H1 (cell line): ENCODE results near the gene NFASC. TPM values are rescaled to one million over a fixed set of nuclear protein-coding genes. Genes with fewer than 3 reads are reported as not detected.

Source experiments
- CHD7 ChIP-seq: fragments of 300-600 bp; sonication (generic); IDR thresholded peaks from 2 replicates; pipeline ENCODE4 v1.7.1; 2012; ENCODE audit warnings: low read length, moderate library complexity, mild to moderate bottlenecking, inconsistent platforms; ENCODE audit not compliant: insufficient replicate concordance
- CREB1 ChIP-seq: IDR thresholded peaks from 2 replicates; pipeline ENCODE4 v1.6.1; 2012; ENCODE audit warnings: inconsistent platforms
- CTCF ChIP-seq, 3 experiments: IDR thresholded peaks; 1 replicate in 2 of 3; 2 replicates in 1 of 3; pipeline versions ENCODE4 v1.5.1 to v1.6.1; 2011; ENCODE audit warnings: low read length in 3 of 3, mild to moderate bottlenecking in 3 of 3, inconsistent platforms in 2 of 3, low read depth in 1 of 3, moderate library complexity in 1 of 3; ENCODE audit not compliant: insufficient read depth in 1 of 3; ENCODE audit errors: control extremely low read depth in 1 of 3
- RNF2 ChIP-seq: fragments of 200-900, 300-1000 bp; sonication (generic); IDR thresholded peaks from 2 replicates; pipeline ENCODE4 v1.7.1; 2016; ENCODE audit warnings: borderline replicate concordance, low read depth, mild to moderate bottlenecking, antibody characterized with exemption, low read length; ENCODE audit not compliant: poor library complexity, severe bottlenecking; ENCODE audit errors: missing control alignments
- USF2 ChIP-seq: IDR thresholded peaks from 2 replicates; pipeline ENCODE4 v1.6.1; 2011; ENCODE audit warnings: low read length, improper control_type of control experiment
- polyA plus RNA-seq, 7 experiments: library from polyadenylated mRNA; depleted of rRNA in 3 of 7; stranded (reverse) in 5 of 7; unstranded in 2 of 7; fragments of >200 nt in 5 of 7; fragments of 200-250 nt in 2 of 7; gene quantifications; 1 replicate in 5 of 7; 2 replicates in 1 of 7; 4 replicates in 1 of 7; pipeline versions ENCODE4 v1.2.1 to v1.2.3, GENCODE V29; 2011 to 2013; ENCODE audit warnings: missing spikeins in 2 of 7, mixed read lengths in 2 of 7
- total RNA-seq: library from RNA; stranded (reverse); fragmentation: NEBNext Ultra II Directional; extraction: Animal tissue kit (Norgen Biotek cat#: 25700); gene quantifications from 2 replicates; pipeline ENCODE4 v1.2.1, GENCODE V29; 2021

Gene NFASC
- total and polyA plus RNA-seq, 2 of the 8 experiments (the other 6 are each of a cell fraction or from before 2014, with no cell fraction given): 5.0 to 15.2 TPM

- TF ChIP-seq CHD7 (no peak), CTCF (IDR thresholded peaks at IDR 0.05; ENCODE audit: control extremely low read depth in 1 of 3, insufficient read depth in 1 of 3, low read depth in 1 of 3, low read length in 3 of 3) (peak; percentile 98 to 100 (median 98)), USF2 (no peak; the same call in 1 of the 2 replicates), RNF2 (no peak), CREB1 (peak; percentile 69)
Measured at GRCh38 chr1:204989266-204990058, 118.8 kb downstream of the NFASC start (continued).
